SH-SY5Y (cell line): ENCODE results near the gene ACMSD.

Experiments used
- GATA2 ChIP-seq: IDR thresholded peaks from 2 replicates; pipeline ENCODE4 v1.6.1; 2011; ENCODE audit warnings: mild to moderate bottlenecking, low read depth, low read length
- GATA3 ChIP-seq: IDR thresholded peaks from 2 replicates; pipeline ENCODE4 v1.6.1; 2011; ENCODE audit warnings: low read depth, mild to moderate bottlenecking, low read length, moderate library complexity

GRCh38 chr2:134823431-134823830 is 15.0 kb upstream of the ACMSD start:
- TF ChIP-seq GATA2 (no peak), GATA3 (no peak)
